ENCODE measurements around the gene FBXO40.

FBXO40 gene

DNA sequence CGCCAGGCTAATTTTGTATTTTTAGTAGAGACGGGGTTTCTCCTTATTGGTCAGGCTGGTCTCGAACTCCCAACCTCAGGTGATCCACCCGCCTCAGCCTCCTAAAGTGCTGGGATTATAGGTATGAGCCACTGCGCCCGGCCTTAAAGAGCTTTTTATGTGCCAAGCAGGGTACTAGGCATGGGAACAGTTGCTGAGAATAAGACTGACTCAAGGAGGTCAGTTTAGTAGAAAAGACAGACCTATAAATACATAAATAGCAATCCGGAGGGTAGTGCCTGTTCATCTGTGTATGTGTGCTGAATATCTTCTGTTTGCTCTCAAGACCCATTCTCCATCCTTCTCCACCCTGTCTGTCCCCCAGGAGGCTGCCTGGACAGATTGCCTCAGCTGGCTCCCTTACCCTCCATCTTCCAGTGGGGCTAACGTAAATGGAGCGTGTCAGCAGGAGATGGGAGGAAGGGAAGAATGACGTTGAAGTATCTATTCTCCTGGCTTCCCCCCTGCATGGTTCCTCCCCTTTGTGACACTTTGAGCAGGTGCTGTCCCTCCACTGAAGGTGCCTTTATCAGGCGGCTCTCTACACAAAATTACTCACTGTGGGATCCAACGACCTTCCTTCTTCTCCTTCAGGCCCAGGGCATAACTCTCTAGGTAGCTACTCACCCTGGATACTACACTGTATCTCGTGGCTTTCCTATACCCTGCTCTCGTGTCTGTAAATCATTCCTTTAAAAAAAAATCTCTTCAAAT is 31.1 kb downstream of the FBXO40 start:
- no peak for DNase-seq

DNA sequence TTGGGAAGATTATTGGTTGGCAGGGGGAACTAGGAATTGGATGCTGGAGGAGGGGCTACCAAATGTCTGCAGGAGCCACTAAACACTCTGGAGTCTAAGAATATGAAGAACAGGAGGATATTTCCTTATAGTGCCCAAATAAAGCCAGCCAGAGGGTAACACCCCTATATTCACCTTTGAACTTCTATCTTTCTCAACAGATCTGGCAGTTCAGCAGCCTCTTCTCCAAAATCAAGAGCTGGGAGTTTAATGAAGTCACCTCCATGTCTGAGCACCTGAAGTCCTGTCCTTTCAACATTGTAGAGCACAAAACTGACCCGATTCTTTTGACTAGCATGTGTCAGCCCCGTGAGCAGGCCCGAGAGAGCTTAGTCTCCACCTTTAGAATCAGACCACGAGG is 33.3 kb downstream of the FBXO40 start:
- no peak for DNase-seq

DNA sequence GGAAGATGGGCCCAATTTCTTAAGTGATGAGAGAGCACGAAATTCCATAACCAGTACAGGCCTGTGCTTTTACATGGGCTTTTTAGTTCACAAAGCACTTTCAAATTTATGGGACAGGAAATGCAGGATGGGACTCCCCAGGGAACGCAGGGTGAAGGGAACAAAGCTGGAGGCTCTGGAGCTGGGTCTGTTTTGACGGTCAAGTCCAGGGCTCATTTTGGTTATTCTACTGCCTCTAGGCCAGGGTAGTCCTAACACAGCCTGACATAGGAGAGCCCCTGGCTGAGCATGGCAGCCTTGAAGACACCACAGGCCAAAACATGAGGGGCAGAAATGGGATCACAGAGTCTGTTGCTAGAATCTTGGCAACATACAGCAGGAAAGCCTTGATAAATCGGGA is 34.0 kb downstream of the FBXO40 start:
- DNase-seq: no peak

DNA sequence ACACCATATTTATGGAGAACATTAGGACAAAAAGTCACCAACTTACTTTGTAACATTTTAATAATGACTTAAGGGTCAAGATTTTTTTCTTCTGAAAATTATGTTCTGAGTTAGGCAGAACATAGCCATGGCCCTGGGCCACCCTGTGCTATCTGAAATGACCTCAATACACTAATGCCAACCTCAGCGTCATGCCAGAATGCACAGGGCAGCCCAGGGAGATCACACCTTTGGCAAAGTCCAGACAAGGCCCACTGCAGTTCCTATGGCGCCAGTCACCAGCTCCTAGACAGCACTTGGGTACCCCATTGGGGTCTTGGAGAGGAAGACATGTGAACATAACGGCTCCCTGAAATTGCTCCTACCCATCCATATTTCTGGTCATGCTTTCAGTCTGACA is 34.4 kb downstream of the FBXO40 start:
- no peak for DNase-seq

DNA sequence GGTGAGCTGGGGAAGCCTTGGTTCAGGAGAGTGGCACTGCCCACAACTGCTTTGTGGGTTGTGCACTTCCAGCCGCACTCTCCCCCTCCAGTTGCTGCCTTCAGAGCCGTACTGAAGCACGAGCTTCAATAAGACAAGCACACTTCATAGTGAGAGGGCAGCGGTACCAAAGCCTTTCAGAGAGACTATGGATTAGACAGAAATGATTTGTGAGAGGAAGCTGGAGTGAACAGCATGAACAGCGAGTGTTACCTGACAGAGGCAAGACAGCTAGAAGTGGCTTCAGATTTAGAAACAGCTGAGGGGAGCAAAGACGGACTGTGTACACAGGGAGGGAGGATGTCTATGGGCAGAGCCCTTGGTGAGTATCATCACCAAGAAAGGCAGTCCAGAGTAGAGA is 36.4 kb downstream of the FBXO40 start:
- no peak for DNase-seq

DNA sequence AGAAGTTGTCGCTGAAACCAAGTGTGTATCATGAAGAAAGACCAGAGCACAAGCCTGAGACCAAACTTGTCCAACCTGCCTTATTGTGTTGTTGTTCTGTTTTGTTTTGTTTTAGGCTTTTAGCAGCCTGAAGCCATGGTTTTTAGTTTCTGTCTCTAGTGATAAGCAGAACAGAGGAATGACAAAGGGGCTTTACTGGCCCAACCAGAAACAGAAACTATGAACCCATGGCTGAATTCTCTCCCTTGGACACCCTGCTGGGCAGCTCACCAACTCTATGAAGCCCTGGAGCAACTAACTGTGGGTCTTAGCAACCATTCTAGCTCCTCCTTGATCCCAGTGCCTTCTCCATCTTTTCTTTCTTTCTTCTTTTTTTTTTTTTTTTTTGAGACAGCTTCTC is 37.2 kb downstream of the FBXO40 start:
- DNase-seq: no peak

DNA sequence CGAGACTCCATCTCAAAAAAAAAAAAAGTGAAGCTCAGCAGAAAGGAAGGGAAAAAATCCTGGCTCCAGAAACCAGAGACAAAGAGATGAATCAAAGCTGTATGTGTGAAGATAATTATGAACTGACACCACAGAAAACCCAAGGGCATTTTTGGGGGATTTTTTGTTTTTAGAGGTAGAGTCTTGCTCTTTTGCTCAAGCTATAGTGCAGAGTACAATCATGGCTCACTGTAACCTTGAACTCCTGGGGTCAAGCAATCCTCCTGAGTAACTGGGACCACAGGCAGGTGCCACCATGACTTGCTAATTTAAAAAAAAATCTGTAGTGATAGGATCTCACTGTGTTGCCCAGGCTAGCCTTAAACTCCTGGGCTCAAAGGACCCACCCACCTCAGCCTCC is 44.7 kb downstream of the FBXO40 start:
- DNase-seq: no peak

DNA sequence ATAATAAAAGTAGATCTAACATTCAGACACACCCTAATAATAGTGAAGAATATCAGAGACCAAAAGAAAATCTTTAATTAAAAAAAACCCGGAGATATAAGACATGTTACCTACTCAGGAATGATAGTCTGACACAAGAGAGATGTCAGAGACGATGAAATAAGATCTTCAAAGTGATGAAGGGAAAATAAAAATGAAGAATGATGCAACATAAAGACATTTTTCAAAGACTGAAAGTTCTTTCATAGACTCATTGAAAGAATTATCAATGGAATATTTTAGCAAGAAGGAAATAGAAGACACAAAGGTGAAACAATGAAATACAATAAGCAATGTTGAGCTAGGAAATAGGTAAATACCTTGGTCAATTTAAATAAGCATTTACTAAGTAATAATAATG is 47.9 kb downstream of the FBXO40 start:
- no peak for DNase-seq

DNA sequence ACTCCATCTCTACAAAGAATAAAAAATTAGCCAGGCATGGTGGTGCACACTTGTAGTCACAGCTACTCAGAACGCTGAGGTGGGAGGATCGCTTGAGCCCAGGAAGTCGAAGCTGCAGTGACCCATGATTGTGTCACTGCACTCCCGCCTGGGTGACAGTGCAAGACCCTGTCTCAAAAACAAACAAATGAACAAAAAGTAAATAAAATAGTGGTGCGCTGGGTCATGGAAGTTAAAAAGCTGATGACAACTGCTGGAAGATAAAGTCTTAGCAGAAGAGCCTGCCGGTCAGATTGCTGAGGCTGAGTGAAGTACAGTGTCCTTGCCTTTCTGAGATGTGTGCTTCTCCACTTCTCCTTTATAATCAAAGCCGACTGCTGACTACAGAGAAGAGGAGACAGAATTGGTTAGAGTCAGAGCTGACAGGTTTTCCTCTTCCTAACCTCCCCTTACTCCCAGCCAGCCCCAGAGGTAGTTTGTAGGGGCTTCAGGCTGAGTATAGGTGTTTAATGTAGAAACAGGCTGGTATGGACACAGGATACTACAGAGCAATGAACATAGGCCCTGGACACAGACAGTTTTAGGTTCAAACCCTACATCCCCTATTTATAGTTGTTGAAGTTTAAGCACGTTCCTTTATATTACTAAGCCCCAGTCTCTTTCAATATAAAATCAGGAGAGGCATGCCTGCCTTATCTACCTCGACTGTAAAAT is 49.6 kb downstream of the FBXO40 start:
- DNase-seq: no peak

DNA sequence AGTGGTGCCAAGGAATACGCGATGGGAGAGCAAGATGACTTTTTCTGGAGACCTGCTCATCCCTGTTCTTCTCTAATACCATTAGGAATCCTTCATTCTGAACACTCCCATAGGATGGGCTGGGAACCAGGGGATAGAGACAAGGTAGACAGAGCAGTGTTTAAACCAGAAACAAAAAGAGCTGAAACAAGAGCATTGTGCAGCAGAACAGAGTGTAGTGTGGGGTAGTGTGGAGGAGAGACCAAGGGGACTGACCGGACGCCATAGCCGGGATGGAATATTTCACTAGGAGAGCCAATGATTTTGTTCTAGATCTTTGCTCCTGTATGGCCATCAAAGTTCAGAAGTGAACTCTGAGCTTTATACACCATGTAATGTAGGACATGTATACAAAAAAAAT is 51.9 kb downstream of the FBXO40 start:
- no peak for DNase-seq

DNA sequence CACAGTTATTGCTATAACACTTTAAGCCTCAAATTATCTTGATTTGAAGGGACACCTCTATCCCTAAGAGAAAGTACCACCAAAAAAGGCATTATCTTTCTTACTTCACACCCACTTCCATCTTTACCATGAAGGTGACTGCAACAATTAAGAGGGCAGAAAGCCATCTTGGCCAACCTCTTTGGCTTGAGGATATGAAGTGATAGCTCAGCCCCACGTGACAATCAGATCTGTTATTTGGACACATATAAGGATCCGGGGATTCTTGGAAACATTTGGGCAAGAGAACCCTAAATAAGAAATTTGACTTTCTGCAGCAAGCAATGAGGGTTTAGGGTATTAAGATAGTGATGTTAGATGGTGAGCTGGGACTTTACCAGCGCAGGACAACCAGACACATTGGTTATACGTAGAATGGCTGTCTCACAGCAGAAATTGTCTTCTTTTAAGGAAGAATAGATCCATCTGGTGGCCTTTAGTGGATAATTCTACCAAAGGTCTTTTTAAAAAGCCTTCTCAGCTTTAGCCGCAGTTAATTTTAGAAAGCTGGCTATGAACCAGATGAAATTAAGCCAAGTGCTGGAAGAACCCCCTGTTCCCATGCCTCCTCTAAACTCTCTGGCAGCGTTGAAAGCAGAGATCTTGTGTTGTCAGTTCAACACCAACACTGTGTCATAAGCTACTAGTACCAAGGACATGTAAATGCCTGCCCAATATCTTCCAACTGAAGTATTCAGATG is 55.2 kb downstream of the FBXO40 start:
- no peak for DNase-seq

DNA sequence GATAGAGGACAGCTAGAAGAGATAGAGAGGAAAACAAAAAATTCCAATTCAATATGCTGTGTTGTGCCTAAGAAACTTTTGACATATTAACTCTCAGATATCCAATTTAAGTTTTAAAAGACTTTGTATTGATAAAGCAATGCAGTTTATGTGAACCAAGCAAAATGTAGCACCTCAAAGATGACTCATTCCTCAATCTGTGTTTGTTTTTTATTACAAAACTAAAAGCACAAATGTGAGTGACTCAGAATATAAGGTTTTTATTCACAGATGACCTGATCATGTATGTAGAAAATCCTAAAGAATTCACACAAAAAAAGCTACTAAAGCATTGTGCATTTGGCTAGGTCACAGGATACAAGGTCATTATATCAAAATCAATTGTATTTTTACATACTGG is 56.5 kb downstream of the FBXO40 start:
- DNase-seq: no peak

DNA sequence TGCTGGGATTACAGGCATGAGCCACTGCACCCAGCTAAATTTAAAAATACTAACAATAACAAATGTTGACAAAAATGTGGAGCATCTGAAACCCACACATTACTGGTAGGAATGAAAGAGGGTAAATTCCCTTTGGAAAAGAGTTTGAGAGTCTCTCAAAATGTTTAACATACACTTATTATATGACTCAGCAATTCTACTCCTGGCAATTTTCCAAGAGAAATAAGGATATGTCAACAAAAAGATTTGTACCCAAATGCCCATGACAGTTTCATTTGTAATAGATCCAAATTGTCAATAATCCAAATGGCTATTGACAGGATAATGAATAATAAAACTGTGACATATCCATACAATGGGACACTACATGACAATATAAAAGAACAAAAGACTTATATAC is 58.5 kb downstream of the FBXO40 start:
- DNase-seq: peak in 1 of 2 experiments; percentile 56

DNA sequence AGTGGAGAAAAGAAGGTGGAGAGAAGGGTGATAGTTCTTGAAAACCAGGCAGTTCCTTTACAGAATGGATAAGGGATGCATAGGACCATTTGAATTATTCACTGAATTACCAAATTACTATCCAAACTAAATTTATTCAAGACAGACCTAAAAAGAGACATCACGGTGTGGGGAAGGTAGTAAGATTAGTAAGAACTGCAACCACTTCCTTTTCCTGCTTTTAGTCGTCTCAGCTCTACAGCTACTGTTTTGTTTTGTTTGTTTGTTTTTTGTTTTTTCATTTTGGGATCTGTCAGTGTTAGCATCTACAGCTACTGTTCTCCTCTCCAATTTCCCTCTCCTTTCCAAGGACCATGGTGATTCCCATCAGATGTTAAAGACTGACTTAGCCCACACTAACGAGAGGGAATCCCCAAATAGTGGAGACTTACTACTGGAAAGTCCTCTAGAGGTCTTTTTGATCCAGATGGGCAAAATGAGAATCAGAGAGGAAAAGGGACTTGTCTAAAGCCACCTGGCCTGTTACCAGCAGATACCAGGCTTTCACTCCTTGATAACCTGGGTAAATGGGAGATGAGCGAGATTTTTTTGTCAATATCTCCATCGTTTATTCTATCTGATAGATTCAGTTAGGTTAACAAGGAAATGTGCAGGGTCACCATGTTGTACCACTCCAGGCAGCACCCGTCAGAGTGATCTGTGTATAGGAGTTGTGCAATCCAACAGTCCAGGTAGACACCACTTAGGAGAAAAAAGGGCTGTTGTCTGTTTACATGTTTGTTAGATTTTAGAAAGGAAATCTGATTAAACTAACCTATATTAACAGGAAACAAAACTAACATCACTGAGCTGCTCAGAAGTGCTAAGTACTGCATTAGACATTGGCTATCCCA is 61.6 kb downstream of the FBXO40 start:
- DNase-seq: no peak

DNA sequence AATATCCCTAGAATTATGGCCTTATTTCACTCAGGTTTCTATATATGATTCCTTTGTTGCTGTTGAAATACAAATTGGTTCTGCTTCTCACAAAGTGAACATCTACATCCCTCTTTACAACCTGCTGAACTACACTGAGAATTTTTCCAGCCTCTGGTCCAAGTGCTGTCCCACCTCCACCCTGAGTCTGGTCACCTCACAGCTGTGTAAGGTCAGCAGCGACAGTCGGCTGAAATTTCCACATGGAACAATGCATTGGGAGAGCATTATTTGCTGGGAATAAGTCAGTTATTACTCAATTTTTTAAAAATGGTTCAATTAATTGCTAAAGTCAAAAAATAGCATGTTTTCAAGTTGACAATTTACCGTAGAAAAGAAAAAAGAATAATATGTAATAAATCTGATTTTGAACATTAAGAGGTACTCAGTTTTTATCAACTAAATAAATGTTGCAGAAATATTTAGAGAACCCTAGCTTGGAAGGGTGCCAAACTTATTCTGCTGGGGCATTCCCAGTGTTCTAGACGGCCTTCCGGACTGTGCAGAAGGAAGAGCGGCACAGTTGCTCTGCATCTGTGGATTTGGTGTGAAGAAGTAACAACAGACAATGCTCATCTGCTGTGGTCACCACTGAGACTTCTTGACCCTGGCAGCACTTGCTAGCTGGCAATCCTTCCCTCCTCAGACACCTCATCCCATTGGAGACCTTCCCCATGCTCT is 65.7 kb downstream of the FBXO40 start:
- no peak for DNase-seq

DNA sequence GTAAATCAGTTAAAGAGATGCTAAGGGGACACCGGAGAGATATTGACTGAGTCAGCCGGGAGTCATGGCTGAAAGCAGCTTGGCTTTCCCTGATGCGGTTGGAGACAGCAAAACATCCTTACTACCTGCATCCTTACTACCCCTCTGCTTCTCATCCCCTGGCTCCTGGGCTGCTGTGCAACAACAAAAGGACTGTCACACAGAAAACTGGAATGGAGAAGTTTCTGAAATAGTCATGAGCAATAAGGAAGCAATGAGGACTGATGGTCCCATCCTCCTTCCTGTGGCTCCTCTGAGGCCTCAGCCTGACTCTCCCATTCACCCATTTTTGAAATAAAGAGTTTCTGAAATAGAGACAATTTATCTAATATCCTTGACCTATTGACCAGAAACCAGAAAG is 66.4 kb downstream of the FBXO40 start:
- DNase-seq: no peak

DNA sequence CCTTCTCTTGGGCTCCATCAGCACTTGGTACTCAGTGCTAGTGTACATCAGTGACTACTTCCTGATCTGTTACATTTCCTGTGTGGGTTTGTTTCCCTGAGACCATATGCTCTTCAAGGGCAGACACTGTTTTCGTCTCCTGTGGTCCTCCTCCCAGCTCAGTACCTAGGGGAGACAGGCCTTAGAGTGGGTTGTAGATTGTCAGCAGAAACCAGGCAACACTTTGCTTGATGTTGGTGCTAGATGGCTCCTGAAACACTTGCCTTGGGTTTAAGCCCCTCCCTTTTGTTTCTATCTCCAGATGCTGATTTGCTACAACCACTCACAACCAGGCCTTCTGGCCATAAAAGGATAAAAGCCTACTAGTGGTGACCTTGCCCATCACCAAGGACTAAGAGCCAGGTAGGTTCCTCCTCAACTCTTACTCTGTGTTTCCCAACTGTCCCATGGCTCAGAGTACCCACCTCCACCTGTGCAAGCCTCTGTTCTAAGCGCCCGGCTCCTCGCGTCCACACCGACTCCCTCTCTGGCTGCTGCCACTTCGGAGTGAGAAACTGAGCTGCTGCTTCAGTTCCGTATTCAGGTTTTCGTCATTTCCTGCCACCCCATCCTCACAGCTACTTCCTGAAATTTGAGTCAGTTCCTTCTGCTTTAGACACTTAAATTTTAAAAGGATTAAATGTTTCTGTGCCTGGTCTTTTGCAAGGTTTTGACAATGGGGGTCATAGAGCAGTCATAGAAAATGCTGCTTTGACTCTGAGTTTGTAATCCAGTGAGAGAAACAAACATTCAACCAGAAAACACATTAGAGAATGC is 67.4 kb downstream of the FBXO40 start, which contains the start of gene HCLS1:
Gene HCLS1 (minus strand): TSS at position 548 of the 816 bp plus-strand sequence. CDS start 2,556 bp downstream, outside the sequence.
- DNase-seq: no peak

DNA sequence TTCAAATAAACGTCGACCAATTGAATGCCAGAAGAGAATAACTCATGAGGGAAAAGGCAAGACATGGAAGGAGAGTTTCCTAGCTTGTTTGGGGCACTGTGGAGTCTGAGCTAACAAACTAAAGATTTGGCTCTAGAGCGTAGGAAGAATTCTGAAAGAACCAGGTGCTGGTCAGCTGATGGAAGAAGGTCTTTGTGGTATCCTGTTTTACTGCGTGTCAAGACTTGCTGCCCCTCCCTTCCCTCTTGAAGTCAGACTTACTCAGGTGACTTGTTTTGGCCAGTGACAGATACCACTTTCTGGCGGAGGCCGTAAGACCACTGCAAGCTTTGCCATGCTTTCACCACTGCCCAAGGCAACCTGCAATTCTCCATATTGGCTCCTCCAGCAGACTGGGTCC is 68.2 kb downstream of the FBXO40 start:
- no peak for DNase-seq

DNA sequence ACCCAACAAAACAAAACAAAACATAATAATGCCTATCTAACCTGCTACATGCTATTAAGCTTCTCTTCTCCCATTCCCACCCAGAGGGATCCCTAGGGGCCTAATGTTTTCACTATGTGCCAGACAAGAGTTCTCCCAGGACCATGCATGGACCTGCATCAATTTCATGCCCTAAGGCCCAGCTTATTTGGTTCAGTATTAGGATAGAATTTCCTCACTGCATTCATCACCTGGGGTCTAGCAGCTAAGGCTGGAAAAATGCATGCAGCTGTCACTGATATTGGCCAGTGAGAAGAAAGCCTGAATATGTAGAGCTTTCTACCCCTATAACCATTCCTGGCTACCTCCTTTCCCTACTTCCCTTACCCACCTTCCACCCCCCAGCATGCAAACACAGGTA is 69.6 kb downstream of the FBXO40 start:
- DNase-seq: no peak

DNA sequence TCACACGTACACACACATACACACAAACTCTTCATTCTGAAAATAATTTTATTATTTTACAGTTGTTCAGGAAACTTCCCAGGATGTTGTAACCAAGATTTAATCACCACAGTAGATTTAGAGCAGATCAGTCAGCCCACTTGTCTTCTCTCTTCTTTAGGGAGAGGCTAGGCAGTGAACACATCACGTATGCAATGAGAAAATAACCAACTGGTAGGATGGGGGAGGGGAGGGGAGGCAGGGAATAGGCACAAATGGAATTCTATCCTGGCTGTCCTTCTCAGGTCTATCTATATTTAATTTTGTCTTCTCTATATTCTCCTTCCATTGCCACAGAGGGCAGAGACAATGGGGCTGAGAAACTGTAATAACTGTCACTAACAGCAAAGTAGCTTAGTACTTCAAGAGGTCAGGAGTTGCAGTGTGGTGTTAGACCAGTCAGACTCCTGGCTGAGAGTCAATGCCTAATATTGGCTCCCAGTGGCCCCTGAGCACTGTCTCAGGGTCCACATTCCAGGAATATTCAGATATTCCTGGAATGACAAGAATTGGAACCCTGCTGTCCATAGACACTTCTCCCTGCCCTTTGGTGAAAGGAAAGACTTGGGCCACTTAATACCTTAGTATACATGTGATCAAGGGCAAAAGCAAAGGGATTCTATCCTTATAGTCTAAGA is 70.1 kb downstream of the FBXO40 start:
- DNase-seq: no peak

DNA sequence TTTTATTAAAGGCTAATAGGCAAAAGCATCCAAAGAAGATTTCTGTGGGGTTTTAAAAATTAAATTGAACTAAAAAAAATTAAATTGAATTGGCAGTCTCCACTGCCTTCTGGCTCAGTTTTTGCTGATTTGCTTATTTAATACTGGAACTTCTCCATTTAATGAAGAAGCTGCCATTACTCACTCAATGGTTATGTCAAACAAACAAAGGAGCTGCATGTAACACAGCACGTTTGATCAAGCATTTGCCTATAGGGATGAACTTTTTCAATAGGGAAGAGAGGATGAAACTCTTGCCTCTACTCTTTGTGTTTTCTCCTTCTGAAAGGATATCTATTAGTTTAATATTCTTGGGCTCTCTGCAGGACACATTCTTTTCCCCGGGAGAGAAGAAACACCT is 72.3 kb downstream of the FBXO40 start:
- no peak for DNase-seq
